Astrocyte (in vitro differentiated cells and primary cell): ENCODE data around the gene UQCC2.

Source experiments
- EZH2 ChIP-seq: IDR thresholded peaks from 2 replicates; pipeline ENCODE4 v1.6.1; 2012; ENCODE audit warnings: mild to moderate bottlenecking, low read length, inconsistent platforms; ENCODE audit not compliant: insufficient read depth
- TF ChIP-seq, protein P1 (sequence below): IDR thresholded peaks from 2 replicates; pipeline ENCODE4 v1.5.1; 2011; ENCODE audit warnings: low read depth, mild to moderate bottlenecking, inconsistent platforms, low read length, moderate library complexity; ENCODE audit not compliant: insufficient read depth

- TF ChIP-seq, protein P1, sequence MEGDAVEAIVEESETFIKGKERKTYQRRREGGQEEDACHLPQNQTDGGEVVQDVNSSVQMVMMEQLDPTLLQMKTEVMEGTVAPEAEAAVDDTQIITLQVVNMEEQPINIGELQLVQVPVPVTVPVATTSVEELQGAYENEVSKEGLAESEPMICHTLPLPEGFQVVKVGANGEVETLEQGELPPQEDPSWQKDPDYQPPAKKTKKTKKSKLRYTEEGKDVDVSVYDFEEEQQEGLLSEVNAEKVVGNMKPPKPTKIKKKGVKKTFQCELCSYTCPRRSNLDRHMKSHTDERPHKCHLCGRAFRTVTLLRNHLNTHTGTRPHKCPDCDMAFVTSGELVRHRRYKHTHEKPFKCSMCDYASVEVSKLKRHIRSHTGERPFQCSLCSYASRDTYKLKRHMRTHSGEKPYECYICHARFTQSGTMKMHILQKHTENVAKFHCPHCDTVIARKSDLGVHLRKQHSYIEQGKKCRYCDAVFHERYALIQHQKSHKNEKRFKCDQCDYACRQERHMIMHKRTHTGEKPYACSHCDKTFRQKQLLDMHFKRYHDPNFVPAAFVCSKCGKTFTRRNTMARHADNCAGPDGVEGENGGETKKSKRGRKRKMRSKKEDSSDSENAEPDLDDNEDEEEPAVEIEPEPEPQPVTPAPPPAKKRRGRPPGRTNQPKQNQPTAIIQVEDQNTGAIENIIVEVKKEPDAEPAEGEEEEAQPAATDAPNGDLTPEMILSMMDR: no peak
- TF ChIP-seq EZH2: no peak
Measured at GRCh38 chr6:33670086-33670660, 41.3 kb downstream of the UQCC2 start.
